A673 (cell line): ENCODE results near the gene PRDM12.

Source experiments
- EZH2 ChIP-seq: fragments of 200-600 bp; sonication (generic); IDR thresholded peaks from 2 replicates; pipeline ENCODE4 v1.6.1; 2017; ENCODE audit warnings: borderline replicate concordance, low read depth, mild to moderate bottlenecking, mixed read lengths, antibody characterized with exemption, low read length; ENCODE audit not compliant: poor library complexity, severe bottlenecking
- TF ChIP-seq, protein P1 (sequence below): fragments of 300-800, 200-600 bp; sonication (generic); conservative IDR thresholded peaks from 2 replicates; pipeline ENCODE4 v1.5.1; 2017; ENCODE audit warnings: low read depth, mild to moderate bottlenecking, antibody characterized with exemption, low read length, moderate library complexity, mixed read lengths

DNA sequence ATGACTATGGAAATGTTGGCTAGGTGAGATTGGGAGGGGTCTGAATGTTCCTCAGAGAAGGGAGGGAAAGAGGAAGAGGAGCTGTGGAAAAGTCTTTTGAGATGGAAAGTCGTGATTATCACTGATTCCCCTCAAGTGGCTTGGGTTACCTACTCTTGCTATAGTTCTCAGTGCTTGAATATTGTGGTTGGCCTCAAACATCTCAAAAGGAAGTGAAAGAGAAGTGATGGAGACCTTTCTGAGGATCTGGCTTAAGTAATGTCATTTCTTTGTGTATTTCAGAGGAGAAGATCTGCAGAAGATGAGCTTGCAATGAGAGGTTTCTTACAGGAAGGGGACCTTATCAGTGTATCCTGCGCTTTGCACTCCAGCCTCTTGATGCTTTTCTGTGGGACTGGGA lies 34.7 kb downstream of the PRDM12 start:
- TF ChIP-seq EZH2: no peak
- TF ChIP-seq, protein P1, sequence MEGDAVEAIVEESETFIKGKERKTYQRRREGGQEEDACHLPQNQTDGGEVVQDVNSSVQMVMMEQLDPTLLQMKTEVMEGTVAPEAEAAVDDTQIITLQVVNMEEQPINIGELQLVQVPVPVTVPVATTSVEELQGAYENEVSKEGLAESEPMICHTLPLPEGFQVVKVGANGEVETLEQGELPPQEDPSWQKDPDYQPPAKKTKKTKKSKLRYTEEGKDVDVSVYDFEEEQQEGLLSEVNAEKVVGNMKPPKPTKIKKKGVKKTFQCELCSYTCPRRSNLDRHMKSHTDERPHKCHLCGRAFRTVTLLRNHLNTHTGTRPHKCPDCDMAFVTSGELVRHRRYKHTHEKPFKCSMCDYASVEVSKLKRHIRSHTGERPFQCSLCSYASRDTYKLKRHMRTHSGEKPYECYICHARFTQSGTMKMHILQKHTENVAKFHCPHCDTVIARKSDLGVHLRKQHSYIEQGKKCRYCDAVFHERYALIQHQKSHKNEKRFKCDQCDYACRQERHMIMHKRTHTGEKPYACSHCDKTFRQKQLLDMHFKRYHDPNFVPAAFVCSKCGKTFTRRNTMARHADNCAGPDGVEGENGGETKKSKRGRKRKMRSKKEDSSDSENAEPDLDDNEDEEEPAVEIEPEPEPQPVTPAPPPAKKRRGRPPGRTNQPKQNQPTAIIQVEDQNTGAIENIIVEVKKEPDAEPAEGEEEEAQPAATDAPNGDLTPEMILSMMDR: no peak
